Loucy (cell line): Measurements from ENCODE around the gene ATXN2.
"Not testable (repeated sequence)": the region's sequence is repeated elsewhere in the genome, so short reads cannot be mapped to it uniquely, and the experiment has no call there.

Source experiments
- H2AFZ ChIP-seq: fragments of 200-600 bp; sonication (generic); 2 replicates; pipeline ENCODE4 v1.6.0; 2016; ENCODE audit warnings: antibody characterized with exemption, mild to moderate bottlenecking, low read length, moderate library complexity
- H3F3A ChIP-seq: fragments of 200-600 bp; 2 replicates; pipeline ENCODE4 v1.6.0; 2016; ENCODE audit warnings: antibody characterized with exemption, low read depth, mild to moderate bottlenecking
- H3K27me3 ChIP-seq: fragments of 200-600 bp; sonication (generic); 2 replicates; pipeline ENCODE4 v1.6.1; 2014; ENCODE audit warnings: low read length, mild to moderate bottlenecking; ENCODE audit not compliant: insufficient read depth, poor library complexity, severe bottlenecking
- H3K36me3 ChIP-seq: fragments of 200-600 bp; sonication (generic); 2 replicates; pipeline ENCODE4 v1.6.1; 2016; ENCODE audit warnings: low read length; ENCODE audit not compliant: insufficient read depth
- H3K4me1 ChIP-seq: fragments of 200-600 bp; sonication (generic); 2 replicates; pipeline ENCODE4 v1.5.1; 2014; ENCODE audit warnings: low read length, mild to moderate bottlenecking; ENCODE audit not compliant: insufficient read depth, poor library complexity, severe bottlenecking
- H3K4me2 ChIP-seq: fragments of 200-600 bp; sonication (generic); 2 replicates; pipeline ENCODE4 v1.6.0; 2014; ENCODE audit warnings: antibody characterized with exemption, low read length, low read depth, mild to moderate bottlenecking; ENCODE audit not compliant: poor library complexity, severe bottlenecking
- H3K4me3 ChIP-seq: fragments of 200-600 bp; sonication (generic); 2 replicates; pipeline ENCODE4 v1.5.1; 2014; ENCODE audit warnings: low read length, mild to moderate bottlenecking, mixed read lengths; ENCODE audit not compliant: poor library complexity, severe bottlenecking
- H3K79me2 ChIP-seq: fragments of 200-600 bp; sonication (generic); 2 replicates; pipeline ENCODE4 v1.6.1; 2014; ENCODE audit warnings: low read length; ENCODE audit not compliant: insufficient read depth
- H3K9ac ChIP-seq: fragments of 200-600 bp; sonication (generic); 2 replicates; pipeline ENCODE4 v1.6.0; 2014; ENCODE audit warnings: mild to moderate bottlenecking, low read depth, low read length, moderate library complexity; ENCODE audit not compliant: poor library complexity, severe bottlenecking
- H3K9me2 ChIP-seq: fragments of 200-600 bp; sonication (generic); replicated peaks from 2 replicates; pipeline ENCODE4 v1.6.1; 2016; ENCODE audit warnings: low read depth, low read length, mixed read lengths
- H3K9me3 ChIP-seq: fragments of 200-600 bp; sonication (generic); 2 replicates; pipeline ENCODE4 v1.6.1; 2014; ENCODE audit warnings: mild to moderate bottlenecking, antibody characterized with exemption, low read length, low read depth; ENCODE audit not compliant: insufficient read depth
- H4K20me1 ChIP-seq: fragments of 200-600 bp; sonication (generic); 2 replicates; pipeline ENCODE4 v1.6.0; 2014; ENCODE audit warnings: antibody characterized with exemption, low read length, mild to moderate bottlenecking; ENCODE audit not compliant: insufficient read depth, poor library complexity, severe bottlenecking
- CTCF ChIP-seq: fragments of 200-600 bp; sonication (generic); conservative IDR thresholded peaks from 2 replicates; pipeline ENCODE4 v1.5.1; 2014; ENCODE audit warnings: mild to moderate bottlenecking, antibody characterized with exemption, low read length
- EZH2phosphoT487 ChIP-seq: fragments of 200-600 bp; IDR thresholded peaks from 2 replicates; pipeline ENCODE4 v1.6.1; 2018; ENCODE audit warnings: antibody characterized with exemption, mild to moderate bottlenecking, moderate library complexity, borderline replicate concordance

Gene ATXN2

GRCh38 chr12:111602348-111602747 is 3.2 kb upstream of the ATXN2 start:
- Histone ChIP-seq H3K4me3 (no peak overlapping the region), H3K9ac (no peak overlapping the region), H3K36me3 (no peaks in the 10 kb centered on the region), H3K4me2 (no peak overlapping the region), H3K4me1 (peaks cover 7% of the 10 kb centered on the region), H3F3A (no peaks in the 10 kb centered on the region), H3K9me3 (no peaks in the 10 kb centered on the region), H2AFZ (no peak overlapping the region), H3K9me2 (no peaks in the 10 kb centered on the region), H3K27me3 (no peaks in the 10 kb centered on the region), H4K20me1 (peaks cover 10% of the 10 kb centered on the region), H3K79me2 (peaks cover 12% of the 10 kb centered on the region)
- TF ChIP-seq EZH2phosphoT487 (no peak), CTCF (no peak)

- not testable (repeated sequence) for H3F3A ChIP-seq, H3K4me2 ChIP-seq, H3K9me3 ChIP-seq, H3K9ac ChIP-seq, H3K27me3 ChIP-seq, H3K36me3 ChIP-seq, H2AFZ ChIP-seq, H3K4me3 ChIP-seq, H3K9me2 ChIP-seq
- H3K4me1 ChIP-seq: peaks cover 17% of the 10 kb centered on the region
- H4K20me1 ChIP-seq: peaks cover 24% of the 10 kb centered on the region
- H3K79me2 ChIP-seq: peaks cover 25% of the 10 kb centered on the region
Observed at GRCh38 chr12:111600986-111601385, 1.9 kb upstream of the ATXN2 start.

- Histone ChIP-seq H3K4me3 (peak overlapping the region; percentile 80), H3K27me3 (no peaks in the 10 kb centered on the region), H3K79me2 (peaks cover 33% of the 10 kb centered on the region), H3K36me3 (no peaks in the 10 kb centered on the region), H3K4me1 (peaks cover 17% of the 10 kb centered on the region), H3K9me3 (no peaks in the 10 kb centered on the region), H3K9ac (peak overlapping the region; percentile 73), H3F3A (no peaks in the 10 kb centered on the region), H2AFZ (peak overlapping the region; percentile 90), H3K9me2 (no peaks in the 10 kb centered on the region), H4K20me1 (peaks cover 31% of the 10 kb centered on the region), H3K4me2 (peak overlapping the region; percentile 90)
- TF ChIP-seq EZH2phosphoT487: no peak
- TF ChIP-seq CTCF: no peak
Observed at GRCh38 chr12:111600205-111600642, 1.1 kb upstream of the ATXN2 start.

GRCh38 chr12:111599453-111600204 is 514 bp upstream of the ATXN2 start:
- Histone ChIP-seq H3K27me3 (no peaks in the 10 kb centered on the region), H3F3A (no peaks in the 10 kb centered on the region), H3K9me3 (no peaks in the 10 kb centered on the region), H4K20me1 (peaks cover 36% of the 10 kb centered on the region), H3K36me3 (no peaks in the 10 kb centered on the region), H3K4me3 (peak overlapping the region; percentile 80), H3K4me2 (peak overlapping the region; percentile 90), H3K9ac (peak overlapping the region; percentile 73), H3K79me2 (peaks cover 39% of the 10 kb centered on the region), H2AFZ (peak overlapping the region; percentile 90), H3K4me1 (peaks cover 23% of the 10 kb centered on the region), H3K9me2 (no peaks in the 10 kb centered on the region)
- TF ChIP-seq CTCF (no peak), EZH2phosphoT487 (no peak)
